DMS 273 (cell line): ENCODE data around the gene SCAMP1.
"Not testable (repeated sequence)": the region's sequence is repeated elsewhere in the genome, so short reads cannot be mapped to it uniquely, and the experiment has no call there.

Source experiments
- DNase-seq: peaks from one replicate; lab custom pipeline; 2025; ENCODE audit not compliant: unreplicated experiment; lab: John Stamatoyannopoulos, UW

Gene SCAMP1

GRCh38 chr5:78360924-78361630 is 660 bp downstream of the SCAMP1 start:
- DNase-seq, result peak; percentile 86

GRCh38 chr5:78361631-78361993 is 1.2 kb downstream of the SCAMP1 start:
- DNase-seq, result no peak

- peak; percentile 25 for DNase-seq
These were observed 1.8 kb downstream of the SCAMP1 start for GRCh38 chr5:78362220-78362619.

- DNase-seq, result no peak
These were observed 3.6 kb downstream of the SCAMP1 start for GRCh38 chr5:78364005-78364404.

GRCh38 chr5:78367318-78367991 is 7.0 kb downstream of the SCAMP1 start:
- peak; percentile 26 for DNase-seq

GRCh38 chr5:78369680-78370079 is 9.3 kb downstream of the SCAMP1 start:
- no peak for DNase-seq

GRCh38 chr5:78373231-78373630 is 12.8 kb downstream of the SCAMP1 start:
- DNase-seq, result no peak

- no peak for DNase-seq
These were observed 15.9 kb downstream of the SCAMP1 start for GRCh38 chr5:78376315-78376714.

GRCh38 chr5:78377056-78377717 is 16.8 kb downstream of the SCAMP1 start:
- DNase-seq, result no peak

GRCh38 chr5:78377718-78378105 is 17.3 kb downstream of the SCAMP1 start:
- no peak for DNase-seq

- DNase-seq, result no peak
These were observed 27.2 kb downstream of the SCAMP1 start for GRCh38 chr5:78387468-78388153.

- DNase-seq, result not testable (repeated sequence)
These were observed 30.9 kb downstream of the SCAMP1 start for GRCh38 chr5:78391357-78391756.

- DNase-seq, result peak; percentile 8
These were observed 37.4 kb downstream of the SCAMP1 start for GRCh38 chr5:78397831-78398230.

- DNase-seq, result peak; percentile 19
These were observed 38.7 kb downstream of the SCAMP1 start for GRCh38 chr5:78399116-78399515.

- no peak for DNase-seq
These were observed 44.4 kb downstream of the SCAMP1 start for GRCh38 chr5:78404682-78405293.

GRCh38 chr5:78405829-78406750 is 45.7 kb downstream of the SCAMP1 start:
- no peak for DNase-seq

GRCh38 chr5:78407458-78407857 is 47.0 kb downstream of the SCAMP1 start:
- DNase-seq, result no peak

- DNase-seq, result no peak
These were observed 51.2 kb downstream of the SCAMP1 start for GRCh38 chr5:78411586-78411985.

- no peak for DNase-seq
These were observed 56.4 kb downstream of the SCAMP1 start for GRCh38 chr5:78416677-78417425.
